CD14-positive monocyte (primary cell): ENCODE results near the gene KLF3. TPM values are rescaled to one million over a fixed set of nuclear protein-coding genes. Genes with fewer than 3 reads are reported as not detected.
"Not testable (repeated sequence)": the region's sequence is repeated elsewhere in the genome, so short reads cannot be mapped to it uniquely, and the experiment has no call there.

Source experiments
- DNase-seq, 3 donors: peaks; one replicate each; pipeline ENCODE4 v3.0.0-alpha.2; 2011 to 2022
- H2AFZ ChIP-seq: 2 replicates; pipeline ENCODE4 v1.6.0; 2012; ENCODE audit warnings: mild to moderate bottlenecking, low read depth, low read length, inconsistent platforms; ENCODE audit not compliant: insufficient read depth, poor library complexity, severe bottlenecking
- H3K27ac ChIP-seq, 2 donors: 1 replicate in 1 of 2; 2 replicates in 1 of 2; pipeline ENCODE4 v1.5.1; 2012 to 2013; ENCODE audit warnings: low read length in 2 of 2, control low read depth in 1 of 2, inconsistent platforms in 1 of 2, low read depth in 1 of 2, mild to moderate bottlenecking in 1 of 2
- H3K27me3 ChIP-seq, 2 donors: one replicate each; pipeline versions ENCODE4 v1.6.0 to v1.6.1; 2011 to 2013; ENCODE audit warnings: low read length in 2 of 2; ENCODE audit not compliant: control insufficient read depth in 2 of 2, insufficient read depth in 2 of 2
- H3K36me3 ChIP-seq, 2 donors: replicated peaks in 1 of 2; 1 replicate in 1 of 2; 2 replicates in 1 of 2; pipeline versions ENCODE4 v1.5.1 to v1.6.1; 2012 to 2013; ENCODE audit warnings: low read length in 2 of 2, control low read depth in 1 of 2, inconsistent platforms in 1 of 2, mild to moderate bottlenecking in 1 of 2; ENCODE audit not compliant: insufficient read depth in 2 of 2, control insufficient read depth in 1 of 2
- H3K4me1 ChIP-seq, 2 donors: 1 replicate in 1 of 2; 2 replicates in 1 of 2; pipeline versions ENCODE4 v1.5.1 to v1.6.1; 2012 to 2013; ENCODE audit warnings: low read length in 2 of 2, control low read depth in 1 of 2, inconsistent platforms in 1 of 2, mild to moderate bottlenecking in 1 of 2, moderate library complexity in 1 of 2; ENCODE audit not compliant: insufficient read depth in 2 of 2, control insufficient read depth in 1 of 2
- H3K4me2 ChIP-seq: replicated peaks from 2 replicates; pipeline ENCODE3; 2012; ENCODE audit warnings: low read length, moderate library complexity, mild to moderate bottlenecking; ENCODE audit not compliant: poor library complexity, severe bottlenecking; ENCODE audit errors: extremely low read depth
- H3K4me3 ChIP-seq, 3 experiments: fragments of 200-600 bp in 1 of 3; sonication (generic) in 1 of 3; replicated peaks in 1 of 3; 1 replicate in 2 of 3; 2 replicates in 1 of 3; pipeline ENCODE4 v1.5.1; 2011 to 2013; ENCODE audit warnings: low read length in 3 of 3, mild to moderate bottlenecking in 3 of 3, control low read depth in 2 of 3, low read depth in 2 of 3, inconsistent platforms in 1 of 3, moderate library complexity in 1 of 3
- H3K79me2 ChIP-seq: 2 replicates; pipeline ENCODE4 v1.6.0; 2012; ENCODE audit warnings: mild to moderate bottlenecking, control low read depth, inconsistent platforms, low read length, moderate library complexity; ENCODE audit not compliant: insufficient read depth
- H3K9ac ChIP-seq: 2 replicates; pipeline ENCODE4 v1.6.0; 2017; ENCODE audit warnings: low read length, mild to moderate bottlenecking; ENCODE audit not compliant: insufficient read depth, poor library complexity, severe bottlenecking
- H3K9me3 ChIP-seq, 2 donors: replicated peaks in 1 of 2; 1 replicate in 1 of 2; 2 replicates in 1 of 2; pipeline versions ENCODE4 v1.5.1 to v1.6.1; 2012 to 2013; ENCODE audit warnings: low read length in 2 of 2, control low read depth in 1 of 2; ENCODE audit not compliant: control insufficient read depth in 1 of 2, insufficient read depth in 1 of 2
- H4K20me1 ChIP-seq: 2 replicates; pipeline ENCODE4 v1.6.0; 2012; ENCODE audit warnings: mild to moderate bottlenecking, low read length, control low read depth, moderate library complexity; ENCODE audit not compliant: insufficient read depth
- H3K27ac Mint-ChIP-seq, 7 donors: one replicate each; pipeline ENCODE4 v1.8.0; 2020; ENCODE audit warnings: mild to moderate bottlenecking in 7 of 7, mixed read lengths in 7 of 7, moderate library complexity in 6 of 7, inconsistent platforms in 2 of 7
- H3K27me3 Mint-ChIP-seq, 3 donors: one replicate each; pipeline ENCODE4 v1.8.0; 2021 to 2022; ENCODE audit warnings: low read depth in 3 of 3, mild to moderate bottlenecking in 3 of 3, mixed read lengths in 3 of 3, moderate library complexity in 3 of 3, inconsistent platforms in 1 of 3
- H3K36me3 Mint-ChIP-seq, 2 donors: one replicate each; pipeline ENCODE4 v1.8.0; 2020; ENCODE audit warnings: mixed read lengths in 2 of 2, inconsistent platforms in 1 of 2, mild to moderate bottlenecking in 1 of 2
- H3K4me1 Mint-ChIP-seq: one replicate; pipeline ENCODE4 v1.8.0; 2020; ENCODE audit warnings: mild to moderate bottlenecking, mixed read lengths
- H3K4me3 Mint-ChIP-seq, 2 donors: one replicate each; pipeline ENCODE4 v1.8.0; 2020; ENCODE audit warnings: mild to moderate bottlenecking in 2 of 2, mixed read lengths in 2 of 2, moderate library complexity in 1 of 2
- H3K9me3 Mint-ChIP-seq, 7 donors: one replicate each; pipeline ENCODE4 v1.8.0; 2020 to 2022; ENCODE audit warnings: mixed read lengths in 7 of 7, mild to moderate bottlenecking in 6 of 7, moderate library complexity in 6 of 7, inconsistent platforms in 2 of 7
- CTCF ChIP-seq: fragments of 200-600 bp; IDR thresholded peaks from one replicate; pipeline ENCODE4 v1.8.0; 2022; ENCODE audit warnings: antibody characterized with exemption, mild to moderate bottlenecking
- WGBS: methylation state at CpG from one replicate; pipeline ENCODE4 v1.1.5; 2013; ENCODE audit warnings: missing lambda C conversion rate; ENCODE audit not compliant: insufficient coverage; 5-methylcytosine and 5-hydroxymethylcytosine counted together
- intact Hi-C, 2 donors: fragments of 100-400 bp; cut with micrococcal nuclease; formaldehyde crosslinking; loops; one replicate each; pipeline versions ENCODE4 v1.15.0 to v1.15.1; 2023
- polyA plus RNA-seq, 3 donors: library from polyadenylated mRNA; depleted of rRNA in 1 of 3; unstranded in 2 of 3; stranded (reverse) in 1 of 3; fragments of 300-500 nt in 2 of 3; fragments of >200 nt in 1 of 3; fragmentation: Illumina TruSeq in 2 of 3; gene quantifications; 1 replicate in 2 of 3; 2 replicates in 1 of 3; pipeline ENCODE4 v1.2.3, GENCODE V29; 2012 to 2021

The KLF3 gene
- polyA plus RNA-seq, 3 donors = 46.3 to 95.7 (median 53.9) TPM

- Histone ChIP-seq H2AFZ (no peak overlapping the region), H3K4me2 (no peak overlapping the region), H4K20me1 (no peaks in the 10 kb centered on the region), H3K27me3 (no peaks in the 10 kb centered on the region), H3K9me3 (no peaks in the 10 kb centered on the region), H3K79me2 (no peaks in the 10 kb centered on the region), H3K27ac (peak overlapping the region; percentile 69 to 74), H3K4me1 (peaks cover 35 to 48% of the 10 kb centered on the region in 2 donors), H3K4me3 (no peak overlapping the region), H3K9ac (no peak overlapping the region), H3K36me3 (no peaks in the 10 kb centered on the region)
- peaks cover 0 to 2% (median 0%) of the 10 kb centered on the region in 3 donors for H3K27me3 Mint-ChIP-seq
- no peaks in the 10 kb centered on the region for H3K36me3 Mint-ChIP-seq
- no peak for DNase-seq
- no peak for TF ChIP-seq CTCF
- intact Hi-C loops = loop anchor here in 1 of 2 donors (5.0 kb wide), 2 partner anchors 40 to 95 kb away; partner anchors contain the start of gene KLF3
- H3K4me1 Mint-ChIP-seq = peaks cover 40% of the 10 kb centered on the region
- H3K27ac Mint-ChIP-seq = peak overlapping the region; percentile 80 to 96 (median 92)
- H3K9me3 Mint-ChIP-seq = no peaks in the 10 kb centered on the region
- 90% methylated on average over 2 of the region's 6 CpGs for WGBS
- H3K4me3 Mint-ChIP-seq = no peak overlapping the region
These were observed 42.2 kb upstream of the KLF3 start for GRCh38 chr4:38621831-38622230.

GRCh38 chr4:38622340-38622739, 41.7 kb upstream of the KLF3 start:
- DNase-seq, H3K36me3 Mint-ChIP-seq, H4K20me1 ChIP-seq, H3K79me2 ChIP-seq, H3K9me3 Mint-ChIP-seq, H3K27me3 Mint-ChIP-seq, H3K36me3 ChIP-seq, H2AFZ ChIP-seq, H3K4me3 Mint-ChIP-seq, H3K9me3 ChIP-seq, H3K27me3 ChIP-seq, H3K9ac ChIP-seq, H3K4me3 ChIP-seq, H3K4me2 ChIP-seq: not testable (repeated sequence)
- Histone ChIP-seq H3K4me1 (peaks cover 31 to 43% of the 10 kb centered on the region in 2 donors), H3K27ac (peak overlapping the region in 1 of 2 donors; percentile 20)
- whole genome bisulfite sequencing = 8% methylated on average over 2 of the region's 2 CpGs
- peak overlapping the region in 3 of 7 donors; percentile 2 to 41 (median 19) for H3K27ac Mint-ChIP-seq
- H3K4me1 Mint-ChIP-seq = peaks cover 35% of the 10 kb centered on the region
- intact Hi-C loops = loop anchor here in 1 of 2 donors (5.0 kb wide), 2 partner anchors 40 to 95 kb away; partner anchors contain the start of gene KLF3
